ENCODE measurements around the gene COL5A1.

- no peak for TF ChIP-seq SUZ12 (IDR thresholded peaks at IDR 0.05; ENCODE audit: extremely low read depth, insufficient read depth, insufficient read length)
- no peak for TF ChIP-seq ZNF274 (IDR thresholded peaks at IDR 0.05; ENCODE audit: low read depth, low read length)
Measured at GRCh38 chr9:134618833-134619447, 22.7 kb upstream of the COL5A1 start.
